HL-60/S4 (cell line): Measurements from ENCODE around the gene P4HA3.

Experiments
- in situ Hi-C: fragments of 300-500 bp; cut with MboI; formaldehyde crosslinking; loops from 2 replicates; pipeline ENCODE4 v1.14.3; 2022; ENCODE audit warnings: low sequenced_read_pairs

Gene P4HA3

DNA sequence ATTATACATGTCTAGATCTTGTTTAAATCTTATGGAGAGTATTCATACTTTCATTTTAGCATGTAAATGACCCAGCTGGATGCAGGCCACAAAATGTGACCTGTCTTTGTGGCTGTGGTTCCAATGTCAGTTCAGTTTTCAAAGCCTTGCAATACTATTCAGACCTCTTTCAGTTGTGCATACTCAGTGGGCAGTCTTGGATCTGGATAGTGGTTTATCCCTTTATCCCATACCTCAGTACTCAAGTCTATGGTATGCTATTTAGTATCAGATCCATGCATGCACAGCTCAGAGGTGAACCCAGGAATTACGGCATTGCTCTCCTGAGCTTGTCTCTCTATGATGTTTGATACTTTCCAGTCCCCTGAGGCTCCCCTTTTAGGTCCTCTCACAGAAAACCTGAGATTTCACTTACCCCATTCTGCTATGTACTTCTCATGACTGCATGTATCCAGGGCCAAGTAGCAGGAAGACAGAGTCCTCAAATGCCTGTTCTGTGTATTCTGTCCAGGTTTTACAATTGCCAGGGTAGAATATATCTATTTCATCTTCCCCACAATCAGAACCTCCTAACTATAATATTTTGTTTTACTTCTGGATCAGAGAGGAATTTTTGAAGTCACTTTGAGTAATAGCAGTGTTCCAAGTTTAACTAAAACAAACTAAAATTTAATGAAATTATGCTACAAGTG lies 6.9 kb upstream of the P4HA3 start:
- in situ Hi-C loops, result no loop called here

DNA sequence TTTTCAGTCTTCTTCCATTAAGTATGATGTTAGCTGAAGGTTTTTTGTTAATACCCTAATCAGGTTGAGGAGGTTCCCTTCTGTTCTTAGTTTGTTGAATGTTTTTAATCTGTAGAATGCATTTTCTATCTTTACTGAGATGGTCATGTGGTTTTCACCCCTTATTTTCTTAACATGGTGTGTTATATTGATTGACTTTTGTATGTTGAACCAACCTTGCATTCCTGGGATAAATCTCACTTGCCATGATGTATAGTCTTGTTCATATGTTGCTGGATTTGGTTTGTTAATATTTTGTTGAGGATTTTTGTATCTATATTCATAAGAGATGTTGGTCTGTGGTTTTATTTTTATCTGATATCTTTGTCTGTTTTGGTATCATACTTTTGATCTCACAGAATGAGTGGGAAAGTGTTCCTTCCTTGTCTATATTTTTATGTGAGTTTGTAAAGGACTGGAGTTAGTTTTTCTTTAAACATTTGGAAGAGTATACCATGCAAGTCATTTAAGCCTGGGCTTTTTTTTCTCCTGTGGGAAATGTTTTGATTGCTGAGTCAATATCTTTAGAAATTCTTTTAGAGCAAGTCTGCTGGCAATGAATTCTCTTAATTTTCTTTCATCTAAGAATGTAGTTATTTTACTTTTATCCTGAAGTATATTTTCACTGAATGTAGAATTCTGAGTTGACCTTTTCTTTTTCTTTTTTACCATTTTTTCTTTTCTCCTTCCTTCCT lies 5.5 kb upstream of the P4HA3 start:
- in situ Hi-C loops, result no loop called here

DNA sequence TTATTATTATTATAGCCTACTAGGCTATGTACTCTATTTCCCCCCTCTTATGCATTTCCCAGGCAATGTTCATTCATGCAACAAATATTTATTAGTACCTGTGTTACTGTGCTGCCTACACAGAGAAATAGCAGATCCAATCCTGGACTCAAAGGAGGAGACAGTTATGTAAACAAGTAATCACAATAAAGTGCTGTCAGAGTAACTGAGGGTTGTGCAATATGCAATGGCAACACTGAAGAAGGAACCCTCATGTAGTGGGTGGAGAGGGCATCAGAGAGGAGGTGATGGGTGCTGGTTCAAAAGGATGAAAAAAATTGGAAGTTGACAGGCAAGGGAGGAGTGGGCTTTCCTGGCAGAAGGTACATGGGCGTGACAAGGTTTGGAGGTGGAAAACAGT lies 886 bp upstream of the P4HA3 start:
- in situ Hi-C loops, result no loop called here

DNA sequence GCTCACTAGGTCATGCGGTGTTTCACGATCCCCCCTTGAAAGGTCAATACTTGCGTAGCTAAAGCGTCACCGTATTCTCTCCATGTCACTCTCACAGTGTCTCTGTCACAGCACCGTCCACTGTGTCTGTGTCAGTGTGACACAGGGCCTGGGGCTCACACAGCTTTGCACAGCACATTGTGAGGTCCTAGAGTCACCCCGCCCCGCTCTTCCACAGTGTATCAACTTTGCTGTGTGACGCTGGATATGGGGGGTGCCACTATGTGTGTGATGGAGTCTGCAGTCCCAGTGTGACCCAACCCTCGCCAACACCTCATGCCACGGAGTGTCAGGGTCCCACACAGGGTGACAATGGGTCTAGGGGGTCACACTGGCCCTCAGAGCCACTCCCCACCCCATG lies 583 bp downstream of the P4HA3 start:
- in situ Hi-C loops, result no loop called here

DNA sequence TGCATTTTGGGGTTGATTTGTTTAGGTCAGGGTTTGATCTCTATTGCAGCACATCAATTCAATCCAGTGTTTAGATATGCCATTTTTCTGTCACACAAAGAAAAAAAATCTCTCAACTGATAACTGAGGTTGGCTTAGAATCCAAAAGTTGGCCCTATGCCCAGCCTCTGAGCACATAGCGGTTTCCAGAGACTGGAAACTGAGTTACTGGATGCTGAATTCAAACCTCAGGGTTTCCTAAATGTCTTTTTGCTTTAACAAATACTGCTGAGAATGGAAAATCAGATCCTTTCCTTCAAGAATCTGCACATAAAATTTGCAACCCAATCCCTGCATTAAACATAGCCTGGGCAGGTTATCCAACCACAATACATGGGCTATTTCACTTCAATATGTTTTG lies 4.0 kb downstream of the P4HA3 start:
- in situ Hi-C loops, result no loop called here

DNA sequence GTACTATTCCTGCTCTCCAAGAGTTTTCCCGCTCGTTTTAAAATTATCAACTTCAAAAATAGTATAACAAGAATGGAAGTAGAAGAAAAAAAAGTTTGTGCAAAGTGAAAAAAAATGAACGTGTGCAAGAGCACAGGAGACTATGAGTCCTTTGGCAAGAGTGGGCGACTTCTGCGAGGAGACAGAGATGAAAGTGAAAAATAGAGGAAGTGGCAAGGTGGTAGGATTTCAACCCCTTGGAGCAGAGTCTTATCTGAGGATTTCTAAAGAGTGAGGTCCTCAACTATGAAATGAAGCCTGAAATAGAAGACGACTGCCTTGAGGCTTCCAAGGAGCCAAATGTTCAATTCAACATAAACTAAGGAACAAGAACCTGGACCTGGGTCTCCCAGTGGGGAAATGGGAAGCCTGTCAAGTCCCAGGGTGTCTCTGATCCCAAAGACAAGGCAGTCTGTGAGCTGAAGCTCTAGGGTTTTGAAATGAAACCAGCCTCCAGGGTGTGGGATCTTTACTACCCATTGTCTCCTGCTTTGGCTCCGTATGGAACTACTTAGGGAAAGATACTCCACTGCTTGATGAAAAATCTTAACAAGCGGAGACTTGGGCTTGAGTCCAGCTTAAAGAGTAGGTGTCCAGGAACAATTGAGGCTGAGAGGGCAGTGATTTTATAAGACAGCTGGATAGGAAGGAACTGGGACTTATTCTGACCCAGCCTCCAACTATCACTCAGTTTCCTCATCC lies 4.8 kb downstream of the P4HA3 start:
- in situ Hi-C loops, result no loop called here

DNA sequence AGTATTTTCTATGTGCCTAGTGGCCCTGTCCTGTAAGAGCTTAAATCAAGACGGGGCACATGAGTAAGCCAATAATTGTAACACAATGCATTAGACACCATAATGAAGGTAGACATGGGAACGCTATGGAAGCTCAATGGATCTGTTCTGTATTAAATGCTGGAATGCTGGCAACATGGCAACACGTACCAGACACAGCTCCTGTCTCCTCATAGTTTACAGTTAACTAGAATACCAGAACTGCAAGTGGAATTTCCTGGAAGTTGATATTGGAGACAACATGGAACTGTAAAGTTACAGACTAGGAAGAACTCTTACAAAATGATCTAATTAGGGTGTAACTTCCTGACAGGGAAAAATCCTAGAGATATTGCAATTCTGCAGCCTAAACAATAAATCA lies 12.4 kb downstream of the P4HA3 start:
- in situ Hi-C loops, result no loop called here

DNA sequence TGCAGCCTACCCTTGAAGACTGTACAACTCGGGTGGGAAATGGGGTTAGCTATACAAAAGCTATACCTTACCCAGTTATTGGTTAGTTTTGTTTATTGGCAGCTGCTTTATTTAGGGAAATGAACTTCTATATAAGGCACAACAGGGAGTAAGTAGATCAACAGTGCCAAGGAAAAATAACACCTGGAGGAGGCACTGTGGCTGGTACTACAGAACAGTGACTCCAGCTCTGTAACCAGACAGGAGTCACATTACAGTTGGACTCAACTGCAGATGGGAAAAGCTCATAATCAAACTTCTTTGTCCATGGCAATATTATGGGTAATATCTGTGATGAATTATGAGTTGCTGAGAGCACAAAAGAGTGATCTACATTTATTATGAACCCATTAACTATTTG lies 14.0 kb downstream of the P4HA3 start:
- in situ Hi-C loops, result no loop called here

DNA sequence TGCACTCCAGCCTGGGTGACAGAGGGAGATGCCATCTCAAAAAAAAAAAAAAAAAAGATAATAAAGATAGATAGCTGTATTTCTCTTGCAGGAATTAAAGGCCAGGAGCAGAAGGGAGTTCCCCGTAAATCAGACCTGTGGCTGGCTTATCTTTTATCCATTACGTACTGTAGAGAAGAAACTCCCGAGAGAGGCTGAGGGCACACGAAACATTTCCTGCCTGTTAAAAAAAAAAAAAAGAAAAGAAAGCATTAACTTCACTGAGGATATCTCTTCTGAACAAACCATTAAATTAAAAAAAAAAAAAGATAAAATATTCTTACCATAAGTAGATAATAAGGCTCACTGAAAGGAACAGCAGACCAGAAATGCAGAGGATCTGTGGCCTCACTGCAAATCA lies 22.5 kb downstream of the P4HA3 start:
- in situ Hi-C loops, result no loop called here

DNA sequence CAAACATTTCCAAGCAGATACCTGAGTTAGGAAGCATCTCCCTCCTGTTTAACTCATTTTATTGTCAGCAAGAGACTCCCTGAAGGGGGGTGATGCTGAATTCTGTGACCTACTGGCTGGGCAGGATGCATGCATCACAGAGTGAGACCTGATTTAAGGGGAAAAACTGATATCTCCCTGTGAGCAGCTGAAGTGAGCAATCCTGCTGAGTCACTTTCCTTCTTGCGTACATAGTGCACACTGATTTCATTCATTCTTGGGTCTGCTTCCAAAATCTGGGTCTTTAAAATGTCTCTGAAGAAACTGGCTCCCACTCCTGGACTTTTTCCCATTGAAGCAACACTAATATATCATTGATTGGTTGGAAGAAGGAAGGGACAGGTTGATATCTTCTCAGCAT lies 23.3 kb downstream of the P4HA3 start:
- in situ Hi-C loops, result no loop called here

DNA sequence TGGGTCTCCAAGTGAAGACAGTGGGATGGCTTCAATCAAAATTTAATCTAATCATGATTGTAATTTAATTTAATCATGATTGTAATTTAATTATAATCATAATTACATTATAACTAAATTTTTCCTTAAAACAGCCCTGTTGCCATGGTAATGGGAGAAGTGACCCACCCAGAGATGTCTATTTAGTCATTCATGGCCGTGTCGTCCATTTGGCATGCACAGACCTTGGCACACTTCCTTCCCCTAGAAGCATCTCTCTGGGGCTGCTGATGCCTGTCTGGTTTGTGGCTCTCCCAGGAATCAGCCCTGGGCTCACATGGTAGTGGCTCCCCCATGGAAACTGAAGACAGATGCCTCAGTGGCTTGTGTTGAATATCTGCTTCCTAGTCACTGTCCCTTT lies 27.0 kb downstream of the P4HA3 start:
- in situ Hi-C loops, result no loop called here

DNA sequence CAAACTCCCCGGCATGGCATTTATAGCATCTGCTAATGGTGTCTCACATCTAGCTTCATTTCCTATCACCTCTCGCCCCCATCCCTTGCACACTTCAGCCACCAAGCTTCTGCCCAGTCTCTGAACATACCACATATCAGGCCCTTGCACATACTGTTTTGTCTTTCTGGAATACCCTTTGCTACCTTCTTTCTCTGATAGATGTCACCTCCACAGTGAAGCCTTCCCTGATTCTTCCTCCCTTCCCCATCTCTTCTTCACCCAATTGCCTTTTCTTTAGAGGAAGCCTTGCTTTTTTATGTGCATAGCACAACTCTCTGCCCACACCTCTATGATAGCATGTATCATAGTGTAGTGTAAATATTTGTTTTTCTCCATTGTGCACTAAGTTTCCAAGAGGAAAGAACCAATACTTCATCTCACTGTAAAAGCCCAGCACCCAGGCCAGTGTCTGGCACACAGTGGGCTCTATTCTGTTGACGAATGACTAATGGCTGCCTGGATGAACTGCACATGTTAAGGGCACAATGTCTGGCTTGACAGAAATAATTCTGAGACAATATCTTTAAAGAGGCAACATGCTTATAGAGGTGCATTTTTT lies 27.8 kb downstream of the P4HA3 start:
- in situ Hi-C loops, result no loop called here

DNA sequence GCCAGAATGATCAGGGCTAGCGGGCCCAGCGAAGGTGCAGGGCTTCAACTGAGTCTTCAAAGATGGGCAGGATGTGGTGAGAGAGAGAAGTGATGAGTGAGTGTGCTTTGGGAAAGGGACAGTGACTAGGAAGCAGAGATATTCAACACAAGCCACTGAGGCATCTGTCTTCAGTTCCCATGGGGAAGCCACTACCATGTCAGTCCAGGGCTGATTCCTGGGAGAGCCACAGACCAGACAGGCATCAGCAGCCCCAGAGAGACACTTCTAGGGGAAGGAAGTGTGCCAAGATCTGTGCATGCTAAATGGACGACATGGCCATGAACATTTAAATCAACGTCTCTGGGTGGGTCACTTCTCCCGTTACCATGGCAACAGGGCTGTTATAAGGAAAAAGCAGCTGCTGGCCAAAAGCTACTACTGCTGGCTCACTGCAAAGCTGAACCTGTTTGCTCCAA lies 28.5 kb downstream of the P4HA3 start:
- in situ Hi-C loops, result no loop called here

DNA sequence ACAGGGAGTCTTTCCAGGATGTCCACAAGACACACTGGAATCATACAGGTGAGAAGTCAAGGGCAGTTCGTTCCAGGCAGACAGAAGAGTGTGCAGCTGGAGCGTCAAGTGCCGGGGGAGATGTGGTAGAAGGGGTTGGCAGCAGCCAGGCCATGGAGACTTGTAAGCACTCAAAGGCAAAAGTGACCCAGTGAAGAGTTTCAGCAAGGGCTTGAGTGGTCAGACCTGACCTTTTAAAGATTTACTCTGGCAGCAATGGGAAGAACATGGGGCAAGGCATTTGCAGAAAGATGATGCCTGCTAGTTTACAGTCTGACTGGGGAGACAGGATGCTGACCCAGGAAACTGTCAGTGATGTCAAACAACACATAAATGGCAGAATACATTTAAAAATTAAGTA lies 29.0 kb downstream of the P4HA3 start:
- in situ Hi-C loops, result no loop called here

DNA sequence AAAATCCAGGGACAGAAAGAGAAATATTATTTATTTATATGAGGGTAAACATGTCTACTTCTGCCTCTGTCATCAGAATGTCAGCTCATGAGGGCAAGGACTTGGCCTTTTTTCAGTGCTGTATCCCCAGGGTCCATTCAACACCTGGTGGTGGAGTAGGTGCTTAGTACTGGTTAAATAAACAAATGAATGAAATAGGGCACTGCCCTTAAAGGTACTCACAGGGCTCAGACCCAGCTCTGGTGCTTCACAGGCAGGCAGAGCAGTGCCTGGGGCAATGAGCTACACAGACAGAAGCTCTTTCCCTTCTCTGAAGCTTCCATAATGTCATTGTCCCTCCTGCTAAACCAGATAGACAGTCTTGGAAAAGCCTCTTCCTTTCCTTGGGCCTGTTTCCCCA lies 30.9 kb downstream of the P4HA3 start:
- in situ Hi-C loops, result no loop called here

DNA sequence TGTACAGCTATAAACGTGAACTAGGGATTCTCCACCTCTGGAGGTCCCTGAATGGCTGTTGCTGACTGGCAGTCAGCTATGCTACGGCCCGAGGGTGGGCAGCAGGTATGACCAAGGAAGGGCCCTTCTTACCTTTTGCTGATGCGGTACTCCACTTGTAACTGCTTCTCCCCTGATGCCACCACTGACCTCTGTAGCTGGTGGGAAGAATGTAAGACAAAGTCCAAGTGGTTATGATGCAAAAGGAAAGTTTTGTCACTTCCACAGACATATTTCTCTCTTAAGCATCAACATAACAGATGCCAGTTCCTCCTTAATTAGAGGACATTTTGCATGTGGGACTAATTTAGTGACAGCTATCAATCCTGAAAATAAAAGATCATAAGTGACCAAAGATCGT lies 32.2 kb downstream of the P4HA3 start:
- in situ Hi-C loops, result no loop called here

DNA sequence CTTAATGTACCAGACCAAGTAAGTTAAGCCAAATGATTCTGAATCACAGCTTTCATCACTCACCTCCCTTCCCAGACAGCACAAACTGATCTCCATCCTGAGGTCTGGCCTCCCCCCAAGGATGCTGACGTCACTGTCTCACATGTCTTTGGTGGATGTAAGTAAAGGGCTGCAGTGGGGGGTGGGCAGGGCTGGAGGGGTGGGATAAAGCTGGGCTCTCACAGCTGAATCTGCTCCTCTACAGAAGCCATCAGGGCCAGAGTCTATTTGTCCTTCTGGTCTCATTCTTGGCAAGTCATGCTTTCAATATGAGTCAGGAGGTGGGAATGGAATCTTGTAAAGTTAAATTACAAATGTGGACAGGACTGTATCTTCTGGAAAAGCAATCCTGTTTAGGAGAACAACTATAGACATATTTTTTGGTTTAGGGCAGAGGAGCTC lies 32.7 kb downstream of the P4HA3 start:
- in situ Hi-C loops, result no loop called here

DNA sequence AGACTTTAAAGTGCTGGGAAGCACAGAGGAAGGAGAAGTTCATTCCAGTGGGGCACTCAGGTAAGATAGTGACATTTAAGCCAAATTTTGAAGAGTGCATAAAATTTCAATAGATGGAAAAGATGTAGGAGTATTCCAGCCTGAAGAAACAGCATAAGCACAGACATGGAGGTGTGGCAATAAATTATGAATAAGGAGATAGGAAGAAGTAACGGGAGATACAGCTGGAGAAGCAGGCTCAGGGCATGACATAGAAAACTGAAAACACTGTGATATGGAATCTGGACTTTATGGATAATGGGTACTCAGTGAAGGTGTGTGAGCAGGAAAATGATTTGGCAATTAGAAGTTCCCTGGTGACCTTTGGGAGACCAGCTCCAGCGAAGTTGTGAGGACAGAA lies 33.3 kb downstream of the P4HA3 start:
- in situ Hi-C loops, result no loop called here

DNA sequence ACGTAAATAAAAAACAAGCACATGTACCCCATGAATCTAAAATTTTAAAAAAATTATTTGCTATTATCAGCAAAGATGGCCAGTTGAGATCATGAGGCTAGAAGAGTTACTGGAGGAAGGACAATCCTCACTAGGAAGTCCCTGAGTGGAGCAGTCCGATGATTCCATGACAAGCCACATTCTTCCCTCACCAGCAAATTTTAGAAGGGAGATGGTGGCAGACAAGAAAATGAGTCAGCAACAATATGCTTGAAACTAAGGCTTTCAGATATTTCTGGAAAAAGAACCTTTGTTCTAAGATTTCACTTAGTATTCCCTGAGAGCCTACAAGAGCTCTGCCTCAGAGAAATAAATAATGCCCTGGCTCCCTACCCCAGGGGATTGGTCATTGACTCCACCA lies 34.9 kb downstream of the P4HA3 start:
- in situ Hi-C loops, result no loop called here

DNA sequence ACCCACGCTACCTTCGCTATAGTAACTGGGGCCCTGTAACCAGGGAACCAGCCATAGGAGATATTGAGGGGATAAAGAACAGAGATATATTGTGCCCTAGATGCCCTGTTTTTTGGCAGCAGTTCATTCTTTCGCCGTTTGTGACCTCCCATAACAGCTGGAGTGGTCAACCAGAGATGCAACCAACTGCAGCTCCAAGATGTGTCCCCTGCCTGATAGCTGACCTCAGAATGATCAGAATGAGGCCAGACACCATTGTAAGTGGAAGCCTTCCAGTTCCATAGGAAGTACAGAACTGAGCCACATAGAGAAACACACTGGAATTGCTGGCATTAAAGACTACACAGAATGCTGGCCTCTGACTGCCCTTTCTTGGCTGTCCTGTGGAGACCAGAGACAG lies 39.2 kb downstream of the P4HA3 start:
- in situ Hi-C loops, result loop anchor here (25.0 kb wide), 1 partner anchor 290 kb away; no protein-coding TSS in a partner anchor

DNA sequence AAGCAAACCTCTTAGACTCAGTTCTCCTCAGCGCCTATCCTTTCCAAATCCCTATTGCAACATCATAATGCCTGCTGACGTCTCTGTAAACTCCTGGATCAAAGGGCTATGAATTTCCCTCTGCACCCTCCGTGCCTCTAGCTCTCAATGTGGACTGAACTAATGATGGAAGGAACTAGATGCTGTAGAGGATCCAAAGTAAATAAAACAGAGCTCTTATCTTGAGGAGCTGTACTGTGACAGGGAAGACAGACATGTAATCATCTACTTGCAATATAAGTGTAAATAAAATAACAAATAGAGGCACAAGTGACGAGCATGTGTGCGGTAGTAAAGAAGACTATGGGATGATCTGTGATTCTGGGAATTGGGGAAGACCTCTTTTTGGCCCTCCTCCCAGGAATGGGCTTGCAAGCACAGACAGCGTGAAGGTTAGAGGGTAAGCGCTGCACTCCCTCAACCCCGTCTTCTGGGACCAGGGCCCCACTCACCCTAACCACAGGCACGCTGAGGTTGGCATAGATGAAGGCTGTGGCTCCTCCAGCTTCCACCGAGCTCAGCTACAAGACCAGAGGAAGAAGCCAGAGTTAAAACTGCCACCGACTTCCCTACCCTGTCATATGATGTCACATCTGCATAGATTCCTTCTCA lies 42.2 kb downstream of the P4HA3 start:
- in situ Hi-C loops, result loop anchor here (25.0 kb wide), 1 partner anchor 293 kb away; no protein-coding TSS in a partner anchor
